Measurements from ENCODE around the gene TPCN2.

GRCh38 chr11:69027704-69028372 is 20.9 kb upstream of the TPCN2 start:
- TF ChIP-seq POLR2A (IDR thresholded peaks at IDR 0.05) (no peak), CTCF (IDR thresholded peaks at IDR 0.05) (no peak)
